ENCODE results near the gene HNRNPH1.

HNRNPH1 gene

DNA sequence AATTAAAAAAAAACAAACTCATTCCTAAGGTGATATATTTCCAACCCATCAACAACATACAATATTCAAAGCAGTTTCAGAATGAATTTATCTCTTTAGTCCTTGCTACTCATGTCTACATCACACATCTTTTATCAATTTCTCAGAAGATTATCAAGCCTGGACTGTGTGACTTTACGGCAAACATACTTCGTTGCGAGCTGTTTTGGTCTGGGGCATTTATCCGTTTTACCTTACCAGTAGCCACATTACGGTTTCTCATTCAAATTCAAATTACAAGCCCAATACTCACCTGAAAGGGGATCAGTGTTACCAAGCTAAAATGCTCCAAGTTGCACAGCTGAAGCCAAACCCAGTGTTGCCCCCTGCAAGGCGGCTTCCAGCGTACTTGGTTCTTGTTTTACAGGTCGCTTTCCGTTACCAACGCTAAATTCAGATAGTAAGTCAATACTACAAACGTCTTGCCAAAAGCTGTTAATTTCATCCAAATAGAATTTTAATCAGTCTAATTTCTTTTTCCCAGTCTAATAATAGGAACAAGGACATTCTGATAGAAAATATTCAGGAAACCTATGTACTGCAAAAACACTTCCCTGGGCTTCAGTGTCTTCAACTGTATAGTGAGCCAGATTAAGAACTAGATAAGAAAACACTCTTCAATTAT, 1.8 kb downstream of the HNRNPH1 start:
- DNase-seq = no peak

DNA sequence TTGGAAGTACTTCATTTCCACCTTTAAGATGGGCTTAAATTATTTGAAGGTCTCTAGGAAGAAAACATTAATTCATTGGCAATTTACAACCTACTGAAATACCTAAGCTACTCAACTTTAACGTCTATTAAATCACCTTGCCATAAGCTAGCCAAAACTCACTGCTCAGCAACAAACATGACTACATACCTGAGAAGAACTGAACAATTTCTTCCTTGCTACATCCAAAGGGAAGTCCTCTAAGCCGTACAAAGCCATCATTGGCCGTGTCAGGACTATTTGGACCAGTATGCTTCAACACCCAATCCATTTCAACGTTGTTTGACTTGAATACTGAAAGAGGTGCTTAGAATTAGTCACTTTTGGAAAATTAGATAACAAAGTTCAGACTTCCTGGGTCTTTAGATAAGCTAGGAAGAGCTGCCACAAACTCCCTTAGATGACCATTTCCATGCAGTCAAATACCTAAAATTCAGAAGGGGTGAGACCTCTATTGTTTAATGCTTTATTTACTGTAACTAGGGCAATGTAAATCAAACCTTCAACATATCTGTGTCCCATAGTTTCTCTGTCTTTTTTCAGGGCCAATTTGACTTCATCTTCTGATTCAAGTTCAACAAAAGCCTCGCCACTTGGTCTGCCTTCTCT, 2.6 kb downstream of the HNRNPH1 start:
- DNase-seq = no peak

DNA sequence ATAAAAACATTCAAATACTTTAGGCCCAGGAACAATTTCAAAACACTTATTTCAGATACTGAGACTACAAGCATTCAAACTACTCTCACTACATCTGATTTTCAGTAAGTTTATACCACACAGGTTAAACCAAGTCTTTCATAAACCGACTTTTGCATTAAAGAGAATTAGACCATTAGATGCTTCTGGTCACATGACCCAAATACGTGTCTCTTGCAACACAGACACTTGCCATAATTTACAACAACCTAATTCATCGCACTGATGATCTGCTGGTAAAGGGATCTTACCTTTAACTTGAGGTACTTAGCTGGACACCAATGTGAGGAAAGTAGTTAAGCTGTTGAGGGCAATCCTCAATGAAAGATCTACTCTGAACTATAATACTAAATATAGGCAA, 3.2 kb downstream of the HNRNPH1 start:
- no peak for DNase-seq

DNA sequence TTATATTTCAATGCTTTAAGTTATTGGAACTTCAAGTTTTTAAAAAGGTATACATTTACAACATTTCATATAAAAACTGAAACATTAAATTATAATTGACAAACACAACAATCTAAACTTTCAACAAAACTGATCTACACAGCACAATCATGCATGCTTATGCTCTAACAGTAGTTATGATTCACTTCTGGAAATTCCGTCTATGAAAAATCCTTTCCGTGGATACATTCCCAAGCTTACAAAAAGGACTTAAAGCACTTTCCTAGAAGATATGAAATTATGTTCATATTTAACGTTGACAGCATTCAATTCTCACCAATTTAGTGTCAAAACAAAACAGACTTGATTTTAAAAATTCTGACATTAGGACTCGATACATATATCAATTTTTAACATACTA, 3.7 kb downstream of the HNRNPH1 start:
- no peak for DNase-seq

DNA sequence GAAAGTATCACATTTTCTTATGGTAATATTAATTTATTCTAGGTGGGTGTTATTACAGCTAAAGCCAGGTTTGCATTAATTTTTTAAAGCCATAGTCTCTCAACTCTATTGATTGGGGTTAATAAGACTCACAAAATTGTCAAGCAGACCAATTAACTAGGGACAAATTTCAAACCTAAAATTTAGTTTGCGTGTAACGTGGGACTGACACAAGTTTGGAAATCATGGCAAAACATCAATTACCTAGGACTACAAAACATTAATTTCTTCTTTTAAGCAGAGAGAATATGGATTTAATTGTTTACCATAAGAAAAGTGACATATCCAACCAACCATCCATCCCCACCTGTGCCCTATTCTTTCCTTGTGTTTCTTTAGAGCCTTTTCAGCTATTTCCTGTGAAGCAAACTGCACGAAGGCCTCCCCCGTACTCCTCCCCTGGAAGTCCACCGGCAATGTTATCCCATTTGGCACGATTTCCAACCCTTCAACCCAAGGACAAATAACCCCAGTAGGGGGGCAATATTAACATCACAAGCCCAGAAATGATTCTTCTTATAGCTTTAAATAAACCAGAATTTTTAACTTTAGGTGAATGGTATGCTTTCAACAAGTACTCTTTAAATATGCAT, 4.4 kb downstream of the HNRNPH1 start:
- DNase-seq = no peak

DNA sequence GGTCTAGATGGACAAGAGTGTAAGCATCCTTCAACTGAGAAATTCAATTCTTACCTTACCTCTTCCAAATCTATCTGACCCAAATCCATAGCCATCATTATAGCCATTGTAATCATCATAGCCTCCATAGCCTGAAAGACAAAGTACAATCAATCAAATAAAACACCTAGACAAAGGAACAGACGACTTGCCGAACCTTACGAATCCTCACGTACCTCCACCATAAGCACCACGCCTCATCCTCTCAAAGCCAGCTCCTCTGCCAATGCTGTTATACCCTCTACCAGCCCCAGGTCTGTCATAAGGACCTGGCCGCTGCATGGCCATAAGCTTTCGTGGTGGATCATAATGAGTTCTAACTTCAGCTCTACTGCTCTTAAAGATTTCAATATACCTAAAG, 5.5 kb downstream of the HNRNPH1 start:
- no peak for DNase-seq

DNA sequence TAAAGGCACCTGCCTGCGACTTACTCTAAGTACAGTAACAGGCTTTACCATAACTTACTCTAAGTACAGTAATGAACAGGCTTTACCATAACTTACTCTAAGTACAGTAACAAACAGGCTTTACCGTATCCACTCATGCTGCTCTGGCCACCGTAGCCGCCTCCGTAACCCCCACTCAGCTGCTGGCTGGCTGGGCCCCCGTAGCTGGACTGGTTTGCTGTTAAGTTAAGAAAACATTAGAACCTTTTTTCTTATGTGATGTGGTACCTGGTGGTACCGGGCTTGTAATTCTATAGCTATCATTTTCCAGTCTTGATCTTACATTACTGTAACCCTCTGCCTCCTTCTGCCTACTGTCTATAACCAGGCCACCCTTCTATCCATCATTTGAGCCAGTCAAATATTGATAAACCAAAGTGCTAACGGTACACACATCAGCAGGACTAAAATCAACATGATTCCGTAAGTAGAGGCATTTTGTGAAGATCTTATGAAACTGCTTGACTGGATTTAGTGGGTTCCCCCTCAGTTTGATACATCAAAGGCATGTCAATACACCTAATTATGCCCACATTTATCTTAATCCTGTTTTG, 7.4 kb downstream of the HNRNPH1 start:
- no peak for DNase-seq

DNA sequence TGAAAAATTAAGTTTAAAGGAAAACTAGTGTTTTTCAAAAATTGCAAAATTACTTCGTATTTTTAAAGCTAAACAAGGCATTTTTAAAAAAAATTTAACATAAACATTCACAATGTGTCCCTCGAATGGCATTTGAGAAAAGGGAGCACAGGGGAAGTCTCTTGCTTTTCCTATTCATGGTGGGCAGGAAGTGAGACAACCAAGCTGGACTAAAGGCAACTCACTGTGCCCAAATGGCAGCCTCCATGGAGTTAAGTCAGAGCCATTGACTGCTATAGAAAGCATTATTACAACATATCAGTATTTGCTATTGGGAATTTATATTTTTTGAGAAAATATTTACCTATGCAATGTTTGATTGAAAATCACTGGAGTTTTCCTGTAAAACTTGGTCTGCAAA, 8.3 kb downstream of the HNRNPH1 start:
- no peak for DNase-seq

DNA sequence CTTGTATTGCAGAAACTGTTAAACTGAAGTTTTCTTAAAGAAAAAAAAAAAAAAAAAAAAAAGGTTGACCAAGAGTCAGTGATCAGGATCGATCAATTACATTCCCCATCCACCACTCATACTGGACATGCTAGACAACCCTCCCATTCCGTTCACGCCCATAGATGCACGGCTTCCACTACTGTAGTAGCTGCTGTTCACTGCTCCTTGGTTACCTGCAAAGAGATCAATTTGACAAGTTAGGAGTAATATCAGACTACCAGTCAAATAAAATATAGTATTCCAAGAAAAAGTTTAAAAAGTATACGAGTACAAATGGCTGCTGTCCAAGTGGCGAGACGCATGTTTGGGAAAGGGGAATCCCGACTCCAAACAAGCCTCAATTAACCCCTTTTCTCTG, 8.7 kb downstream of the HNRNPH1 start:
- no peak for DNase-seq

DNA sequence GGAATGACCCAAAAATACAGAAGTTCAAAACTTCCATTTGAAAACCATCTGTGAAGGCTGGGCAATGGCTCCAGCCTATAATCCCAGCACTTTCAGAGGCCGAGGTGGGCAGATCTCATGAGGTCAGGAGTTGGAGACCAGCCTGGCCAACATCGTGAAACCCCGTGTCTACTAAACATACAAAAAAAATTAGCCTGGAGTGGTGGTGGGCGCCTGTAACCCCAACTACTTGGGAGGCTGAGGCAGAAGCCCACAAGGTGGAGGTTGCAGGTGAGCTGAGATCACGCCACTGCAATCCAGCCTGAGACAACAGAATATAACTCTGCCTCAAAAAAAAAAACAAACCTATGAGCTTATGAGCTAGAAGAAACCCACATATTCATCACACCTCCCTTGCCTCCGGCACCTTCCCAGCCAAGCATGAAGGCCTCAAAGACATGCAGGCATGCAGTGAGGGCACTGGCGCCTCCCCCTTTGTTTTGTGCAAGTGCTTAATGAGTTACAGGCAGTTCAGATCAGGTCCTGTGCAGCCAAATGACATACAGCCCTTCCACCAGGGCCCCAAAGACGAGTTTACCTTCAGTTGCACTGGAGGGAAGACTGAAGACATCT, 9.9 kb downstream of the HNRNPH1 start:
- DNase-seq = no peak

DNA sequence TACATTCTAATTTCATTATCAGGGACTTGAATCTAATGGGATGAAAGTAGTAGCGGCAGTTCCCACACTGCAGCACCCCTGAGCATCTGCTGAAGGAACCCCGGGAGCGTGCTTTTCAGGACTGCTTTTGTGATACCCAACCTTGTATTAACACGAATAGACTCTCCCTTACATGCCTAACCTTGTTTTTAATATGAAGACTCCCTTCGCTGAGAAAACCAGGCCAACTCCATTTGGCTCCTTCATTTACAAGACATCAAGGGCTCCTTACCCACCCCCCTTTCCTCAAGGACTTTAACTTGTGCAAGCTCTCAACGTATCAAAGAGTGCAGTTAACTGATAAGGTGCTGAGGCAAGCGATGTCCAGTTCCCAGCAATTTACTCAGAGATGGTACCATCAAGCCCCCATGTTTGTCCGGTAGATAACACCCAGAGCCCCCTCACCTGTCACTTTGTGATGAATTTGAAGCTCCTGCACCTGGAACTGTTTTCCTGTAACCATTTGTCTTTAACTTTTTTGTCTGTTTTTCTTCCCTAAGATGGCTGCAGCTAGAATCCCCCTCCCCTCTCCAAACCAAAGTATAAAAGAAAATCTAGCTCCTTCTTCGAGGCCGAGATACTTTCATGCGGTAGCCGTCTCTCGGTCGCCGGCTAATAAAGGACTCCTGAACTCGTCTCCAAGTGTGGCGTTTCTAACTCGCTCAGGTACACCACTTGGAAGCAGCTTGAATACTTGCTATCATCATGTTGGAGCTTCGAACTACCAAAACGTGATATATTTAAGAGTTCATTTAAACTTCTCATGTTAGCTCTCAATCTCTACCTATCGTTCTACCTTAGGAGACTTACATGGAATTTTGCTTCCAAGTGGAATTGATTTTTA, 10.7 kb downstream of the HNRNPH1 start:
- no peak for DNase-seq

DNA sequence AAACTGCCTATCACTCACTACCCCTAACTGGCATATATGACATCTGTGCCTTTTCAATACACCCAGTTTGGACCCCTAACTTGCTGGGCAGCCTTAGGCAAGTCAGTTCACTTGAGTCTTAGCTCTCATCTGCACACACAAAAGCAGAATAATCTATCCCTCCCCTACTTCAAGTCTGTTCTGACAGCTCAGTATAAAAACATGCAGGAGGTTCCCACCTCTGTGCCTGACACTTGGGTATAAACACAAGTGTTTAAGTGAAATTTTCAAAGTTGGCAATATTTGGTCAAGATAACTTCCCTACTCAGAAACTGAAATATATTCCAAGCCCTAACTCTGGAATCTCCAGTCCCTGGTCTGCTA, 12.6 kb downstream of the HNRNPH1 start:
- DNase-seq = no peak

DNA sequence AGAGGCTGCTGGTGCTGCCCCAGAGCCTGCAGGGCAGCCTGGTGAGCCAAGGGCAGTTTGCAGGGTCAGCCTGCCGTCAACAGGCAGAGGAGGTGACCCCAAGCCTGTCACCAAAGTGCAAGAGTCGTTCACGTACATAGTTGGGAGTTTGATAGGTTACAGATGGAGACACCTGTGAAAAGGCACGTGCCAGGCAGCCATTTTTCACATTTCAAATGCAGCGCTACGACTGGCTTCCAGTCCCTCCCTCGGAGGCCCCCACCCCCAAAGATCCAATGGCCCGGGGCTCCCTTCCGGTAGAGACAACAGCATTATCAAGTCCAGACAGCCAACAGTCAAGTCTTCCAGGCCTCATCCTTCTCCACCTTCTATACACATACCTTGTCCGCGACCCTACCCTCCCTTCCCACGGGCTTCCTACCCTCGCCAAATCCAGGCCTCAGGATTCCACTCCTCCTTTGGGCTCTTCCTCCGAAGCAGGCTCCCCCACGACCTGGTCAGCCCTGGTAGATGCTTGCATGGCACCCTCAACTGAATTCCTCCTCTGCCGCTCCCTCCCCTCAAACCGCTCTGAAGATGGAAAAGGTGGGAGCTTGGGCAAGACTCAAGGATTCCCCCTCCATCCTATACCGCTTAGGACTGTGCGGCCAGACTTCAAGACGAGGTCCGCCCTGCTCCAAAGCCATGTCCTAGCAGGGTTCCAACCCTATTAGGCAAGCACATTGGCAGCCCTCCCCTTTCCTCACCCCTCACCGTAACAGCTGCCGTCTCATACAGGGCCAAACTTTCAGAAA, 13.2 kb downstream of the HNRNPH1 start:
- no peak for DNase-seq

DNA sequence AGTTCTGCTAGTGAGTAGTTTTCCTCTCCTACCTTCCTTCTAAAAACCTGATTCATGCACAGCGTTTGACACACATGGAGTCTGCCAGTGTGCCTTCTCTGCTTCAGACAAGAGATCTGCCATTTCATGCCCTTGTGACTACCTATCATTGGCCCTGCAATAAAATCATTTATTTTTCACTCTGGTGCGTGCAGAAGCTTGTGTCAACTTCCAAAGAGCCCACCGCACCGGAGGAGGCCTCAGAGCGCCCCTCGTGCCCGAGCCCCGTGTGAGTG, 13.7 kb downstream of the HNRNPH1 start:
- no peak for DNase-seq

DNA sequence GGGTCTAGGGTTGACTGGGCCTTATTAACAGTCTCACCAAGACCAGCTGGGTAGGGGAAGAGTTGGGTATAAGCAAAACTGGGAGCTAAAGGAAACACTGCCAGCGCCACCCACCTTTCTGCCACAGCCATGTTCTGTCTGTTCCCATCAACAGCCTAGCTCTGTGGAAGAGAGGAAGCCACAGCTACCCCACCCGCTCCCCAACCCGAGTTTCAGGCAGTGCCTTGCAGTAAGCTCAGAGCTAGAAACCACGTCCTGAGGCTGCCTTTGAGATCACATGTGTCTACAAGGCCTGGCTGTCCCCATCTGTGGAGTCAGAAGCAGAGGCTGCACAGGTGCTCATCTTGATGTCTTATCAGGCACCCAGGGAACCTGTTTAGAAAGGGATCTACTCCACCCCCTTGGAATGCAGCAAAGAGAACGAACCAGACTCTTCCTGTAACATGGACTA, 15.3 kb downstream of the HNRNPH1 start:
- no peak for DNase-seq

DNA sequence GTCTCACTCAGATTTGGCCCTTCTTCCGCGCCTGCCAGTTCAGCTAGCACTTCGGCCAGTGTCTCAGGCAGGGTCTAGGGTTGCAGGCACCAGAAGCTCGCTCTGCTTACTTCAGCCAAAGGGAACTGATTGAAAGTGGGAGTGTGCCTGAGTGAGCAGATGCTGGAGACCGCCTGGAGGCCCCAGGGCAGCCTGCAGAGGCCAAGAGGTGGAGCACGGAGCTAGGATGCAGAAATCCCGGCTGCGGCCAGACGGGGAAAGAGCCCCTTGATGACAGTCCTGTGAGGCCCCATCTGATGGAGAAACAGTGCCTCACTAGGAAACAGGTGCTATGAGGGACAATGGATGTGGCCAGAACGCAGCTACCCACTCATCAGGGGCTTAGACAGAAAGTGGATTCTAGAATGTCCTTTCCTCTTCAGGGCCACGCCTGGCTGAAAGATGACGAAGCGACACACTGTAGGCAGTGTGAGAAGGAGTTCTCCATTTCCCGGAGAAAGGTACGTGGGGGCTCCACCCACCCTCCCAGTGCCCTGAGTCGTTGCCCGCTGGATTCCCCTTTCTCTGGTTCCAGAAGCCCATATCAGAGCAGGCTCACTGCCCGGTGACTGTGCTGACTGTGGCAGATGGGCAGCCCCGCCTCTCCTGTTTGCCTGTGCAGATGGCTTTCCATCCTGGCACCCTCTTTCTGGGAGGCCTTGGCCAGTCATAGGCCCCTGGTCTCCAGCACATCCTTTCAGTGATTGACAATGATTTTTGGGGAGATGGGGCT, 16.1 kb downstream of the HNRNPH1 start:
- DNase-seq = no peak

DNA sequence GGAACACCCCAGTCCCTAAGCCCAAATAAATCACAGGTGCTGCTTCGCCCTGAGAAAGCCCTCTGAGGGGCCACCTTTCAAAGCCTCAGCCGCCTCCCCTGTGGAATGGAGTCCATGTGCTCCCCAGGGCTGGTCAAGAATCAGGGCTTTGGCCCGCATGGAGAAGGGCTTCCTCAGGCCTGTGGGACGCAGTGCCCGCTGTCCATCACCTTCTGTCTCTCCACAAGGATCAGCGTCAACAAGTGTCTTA, 16.6 kb downstream of the HNRNPH1 start:
- DNase-seq = no peak

DNA sequence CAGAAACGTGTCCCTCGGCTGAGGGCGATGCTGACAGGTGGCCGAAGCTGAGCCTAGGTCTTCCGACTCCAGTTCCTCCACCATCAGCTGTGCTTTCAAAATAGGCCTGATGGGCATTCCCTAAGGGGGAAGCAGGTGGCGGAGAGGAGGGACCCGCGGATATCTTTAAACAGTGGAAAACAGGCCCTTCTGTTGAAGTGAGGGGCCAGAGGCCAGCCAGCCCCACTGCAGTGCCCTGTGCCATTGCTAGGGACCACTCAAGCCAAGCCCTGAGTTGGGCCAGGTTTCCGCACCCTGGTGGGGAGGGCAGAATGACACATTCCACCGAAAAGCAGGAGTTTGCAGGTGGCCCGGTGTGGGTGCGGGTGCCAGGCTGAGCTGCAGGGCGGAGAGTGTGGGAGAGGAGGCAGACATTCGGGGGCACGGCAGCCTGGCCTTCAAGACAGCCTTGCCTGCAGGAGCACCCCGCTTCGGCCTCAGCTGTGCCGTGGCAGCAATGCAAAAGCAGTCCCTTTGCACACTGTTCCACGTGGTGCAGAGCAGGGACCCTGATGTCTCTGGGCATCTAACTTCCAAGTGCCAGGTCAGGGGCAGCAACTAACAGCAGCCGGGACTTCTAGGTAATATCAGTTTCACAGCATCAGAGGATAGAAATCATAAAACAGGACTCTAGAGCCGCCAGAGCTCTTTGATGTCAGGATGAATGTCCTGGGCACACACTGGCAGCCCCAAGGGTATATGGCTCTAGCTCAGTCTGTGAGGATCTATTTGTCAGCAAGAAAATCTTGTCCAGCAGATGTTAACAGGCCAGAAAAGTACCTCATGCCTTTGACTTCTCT, 17.2 kb downstream of the HNRNPH1 start:
- no peak for DNase-seq

DNA sequence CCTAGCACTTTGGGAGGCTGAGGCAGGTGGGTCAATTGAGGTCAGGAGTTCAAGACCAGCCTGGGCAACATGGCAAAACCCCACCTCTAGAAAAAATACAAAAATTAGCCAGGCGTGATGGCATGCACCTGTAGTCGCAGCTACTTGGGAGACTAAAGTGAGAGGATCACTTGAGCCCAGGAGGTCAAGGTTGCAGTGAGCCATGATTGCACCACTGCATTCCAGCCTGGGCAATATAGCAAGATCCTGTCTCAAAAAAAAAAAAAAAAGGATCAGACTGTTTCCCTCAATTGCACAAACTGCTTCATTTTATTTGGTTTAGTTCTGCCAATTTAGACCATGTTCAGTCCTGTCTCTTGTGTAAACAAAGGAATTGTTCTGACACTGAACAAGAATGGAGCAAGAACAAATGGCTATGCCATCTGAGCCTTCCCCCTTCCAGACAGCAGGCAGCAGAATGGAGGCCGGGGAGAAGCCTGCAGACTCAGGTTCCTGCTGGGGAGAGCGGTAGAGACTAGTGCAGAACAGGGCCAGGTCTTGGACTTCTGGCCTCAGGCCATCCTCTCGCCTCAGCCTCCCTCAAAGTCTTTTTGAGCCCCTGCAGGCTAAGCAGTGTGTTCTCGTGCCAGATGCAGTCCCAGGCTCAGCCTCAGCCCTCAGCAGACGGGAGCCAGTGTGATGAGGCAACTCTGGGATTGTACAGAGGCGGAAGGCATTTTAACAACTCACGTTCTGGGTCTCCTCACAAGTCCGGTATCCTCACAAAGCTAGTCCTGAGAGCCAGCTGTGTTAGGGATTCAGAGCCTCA, 18.2 kb downstream of the HNRNPH1 start:
- no peak for DNase-seq

DNA sequence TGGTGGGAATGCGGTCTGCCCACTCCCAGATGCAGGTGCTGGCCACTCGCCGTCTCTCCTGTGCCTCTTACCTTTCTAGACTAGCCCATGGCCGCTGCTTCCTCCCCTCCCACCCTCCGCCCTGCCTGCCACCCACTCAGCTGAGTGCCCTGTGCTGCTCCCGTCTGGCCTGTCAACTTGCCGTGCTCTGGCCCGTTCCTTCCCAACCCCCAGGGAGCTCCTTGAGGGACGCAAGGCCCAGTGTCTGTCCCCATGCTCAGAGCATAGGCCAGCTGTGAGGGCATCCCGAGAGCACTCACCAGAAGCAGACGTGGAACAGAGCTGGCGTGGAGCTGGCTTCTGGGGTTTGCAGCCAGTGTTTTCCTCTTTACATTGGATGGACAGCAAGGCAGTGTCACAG, 20.2 kb downstream of the HNRNPH1 start:
- DNase-seq = no peak

Measured in fibroblast of skin of right quadriceps (primary cell).